ENCODE data around the gene S100A8. TPM values are rescaled to one million over a fixed set of nuclear protein-coding genes. Genes with fewer than 3 reads are reported as not detected.

S100A8 gene
- total RNA-seq, 1 experiment from 2014 or later, result 1.4 TPM

DNA sequence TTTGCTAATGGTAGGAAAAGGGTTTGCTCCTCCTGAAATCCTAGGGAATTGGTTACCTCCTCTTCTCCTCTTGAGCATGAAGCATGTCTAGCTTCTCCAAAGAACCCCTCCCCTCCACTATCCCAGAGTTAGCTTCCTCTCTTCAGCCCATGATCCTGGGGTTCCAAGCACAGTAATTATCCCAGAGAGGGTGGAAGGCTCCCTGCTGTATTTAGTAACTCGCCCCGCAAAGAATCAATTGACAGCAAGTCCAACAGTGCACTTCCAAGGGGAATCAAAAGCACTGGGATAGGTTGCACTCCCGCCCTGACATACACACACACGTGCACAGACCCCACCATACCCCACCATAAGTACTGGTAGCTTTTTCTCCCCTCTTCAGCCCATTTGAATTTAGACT is 3.1 kb downstream of the S100A8 start:
- POLR2A ChIA-PET, result no interaction called here
- no peaks in the 10 kb centered on the region for H3K4me1 ChIP-seq (ENCODE audit: control insufficient read depth in 1 of 2, insufficient read depth in 2 of 2, low read length in 2 of 2)
- no peaks in the 10 kb centered on the region for H4K20me1 ChIP-seq (ENCODE audit: insufficient read depth)
- intact Hi-C loops (cut with micrococcal nuclease), result no loop called here
- H3K4me2 ChIP-seq (ENCODE audit: low read length), result no peak overlapping the region
- H2AFZ ChIP-seq (ENCODE audit: low read depth, low read length, poor library complexity, severe bottlenecking), result no peak overlapping the region
- no peaks in the 10 kb centered on the region for H3K9me2 ChIP-seq (ENCODE audit: insufficient read depth)
- no peak for ATAC-seq
- no TSS peak for BruUV-seq (replicated peaks)
- H3K36me3 ChIP-seq (ENCODE audit: control insufficient read depth in 1 of 2, insufficient read depth in 2 of 2, low read length in 2 of 2), result no peaks in the 10 kb centered on the region
- no peaks in the 10 kb centered on the region for H3K9me3 ChIP-seq (ENCODE audit: control insufficient read depth in 1 of 2, insufficient read depth in 1 of 2, low read depth in 1 of 2, low read length in 2 of 2)
- peaks cover 71% of the 10 kb centered on the region for H3K27me3 ChIP-seq (ENCODE audit: insufficient read depth, low read length)
- RAD21 ChIA-PET (ENCODE audit: low non-redundant PET in 1 of 2, low total read pairs in 2 of 2, uncharacterized antibody in 2 of 2, unreplicated experiment in 2 of 2), result no interaction called here
- CTCF ChIA-PET, result no interaction called here
- no peak overlapping the region for H3K4me3 ChIP-seq (replicated peaks in 1 of 2; ENCODE audit: low read depth in 1 of 2, low read length in 2 of 2)
- H3K9ac ChIP-seq (ENCODE audit: low read length), result no peak overlapping the region
- TF ChIP-seq, protein P1, sequence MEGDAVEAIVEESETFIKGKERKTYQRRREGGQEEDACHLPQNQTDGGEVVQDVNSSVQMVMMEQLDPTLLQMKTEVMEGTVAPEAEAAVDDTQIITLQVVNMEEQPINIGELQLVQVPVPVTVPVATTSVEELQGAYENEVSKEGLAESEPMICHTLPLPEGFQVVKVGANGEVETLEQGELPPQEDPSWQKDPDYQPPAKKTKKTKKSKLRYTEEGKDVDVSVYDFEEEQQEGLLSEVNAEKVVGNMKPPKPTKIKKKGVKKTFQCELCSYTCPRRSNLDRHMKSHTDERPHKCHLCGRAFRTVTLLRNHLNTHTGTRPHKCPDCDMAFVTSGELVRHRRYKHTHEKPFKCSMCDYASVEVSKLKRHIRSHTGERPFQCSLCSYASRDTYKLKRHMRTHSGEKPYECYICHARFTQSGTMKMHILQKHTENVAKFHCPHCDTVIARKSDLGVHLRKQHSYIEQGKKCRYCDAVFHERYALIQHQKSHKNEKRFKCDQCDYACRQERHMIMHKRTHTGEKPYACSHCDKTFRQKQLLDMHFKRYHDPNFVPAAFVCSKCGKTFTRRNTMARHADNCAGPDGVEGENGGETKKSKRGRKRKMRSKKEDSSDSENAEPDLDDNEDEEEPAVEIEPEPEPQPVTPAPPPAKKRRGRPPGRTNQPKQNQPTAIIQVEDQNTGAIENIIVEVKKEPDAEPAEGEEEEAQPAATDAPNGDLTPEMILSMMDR (IDR thresholded peaks at IDR 0.05 in 2 of 3, conservative IDR thresholded peaks at IDR 0.05 in 1 of 3; ENCODE audit: borderline replicate concordance in 1 of 3, insufficient read depth in 1 of 3, low read depth in 2 of 3, low read length in 2 of 3), result no peak
- TF ChIP-seq CEBPB (IDR thresholded peaks at IDR 0.05; ENCODE audit: low read depth) (no peak), POLR2A (IDR thresholded peaks at IDR 0.05; ENCODE audit: borderline replicate concordance, extremely low read depth, insufficient read depth, insufficient read length) (no peak), TCF7L2 (IDR thresholded peaks at IDR 0.05; ENCODE audit: borderline replicate concordance, extremely low read depth, insufficient read depth, insufficient read length) (no peak), SIN3A (IDR thresholded peaks at IDR 0.05; ENCODE audit: low read depth) (no peak), EGR1 (IDR thresholded peaks at IDR 0.05; ENCODE audit: low read depth) (no peak), RAD21 (IDR thresholded peaks at IDR 0.05; ENCODE audit: low read depth) (no peak), FOSL1 (IDR thresholded peaks at IDR 0.05; ENCODE audit: low read depth) (no peak), SRF (IDR thresholded peaks at IDR 0.05; ENCODE audit: low read depth) (no peak), ZFX (IDR thresholded peaks at IDR 0.05) (no peak), EZH2 (IDR thresholded peaks at IDR 0.05) (no peak)
- TF ChIP-seq, protein P2, sequence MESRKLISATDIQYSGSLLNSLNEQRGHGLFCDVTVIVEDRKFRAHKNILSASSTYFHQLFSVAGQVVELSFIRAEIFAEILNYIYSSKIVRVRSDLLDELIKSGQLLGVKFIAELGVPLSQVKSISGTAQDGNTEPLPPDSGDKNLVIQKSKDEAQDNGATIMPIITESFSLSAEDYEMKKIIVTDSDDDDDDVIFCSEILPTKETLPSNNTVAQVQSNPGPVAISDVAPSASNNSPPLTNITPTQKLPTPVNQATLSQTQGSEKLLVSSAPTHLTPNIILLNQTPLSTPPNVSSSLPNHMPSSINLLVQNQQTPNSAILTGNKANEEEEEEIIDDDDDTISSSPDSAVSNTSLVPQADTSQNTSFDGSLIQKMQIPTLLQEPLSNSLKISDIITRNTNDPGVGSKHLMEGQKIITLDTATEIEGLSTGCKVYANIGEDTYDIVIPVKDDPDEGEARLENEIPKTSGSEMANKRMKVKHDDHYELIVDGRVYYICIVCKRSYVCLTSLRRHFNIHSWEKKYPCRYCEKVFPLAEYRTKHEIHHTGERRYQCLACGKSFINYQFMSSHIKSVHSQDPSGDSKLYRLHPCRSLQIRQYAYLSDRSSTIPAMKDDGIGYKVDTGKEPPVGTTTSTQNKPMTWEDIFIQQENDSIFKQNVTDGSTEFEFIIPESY (IDR thresholded peaks at IDR 0.05; ENCODE audit: extremely low read depth, insufficient replicate concordance, low read length), result no peak
- no peak for DNase-seq (ENCODE audit: low read depth, low spot score)
- H3K79me2 ChIP-seq (ENCODE audit: insufficient read depth, low read length), result no peaks in the 10 kb centered on the region
- no peak overlapping the region for H3K27ac ChIP-seq (ENCODE audit: low read depth, low read length)

Data from HCT116 (cell line).